ENCODE results near the gene CTXN2. TPM values are rescaled to one million over a fixed set of nuclear protein-coding genes. Genes with fewer than 3 reads are reported as not detected.

CTXN2 gene
- total and polyA plus RNA-seq, 9 of the 15 experiments (the other 6 are each of a cell fraction or from before 2014, with no cell fraction given): not detected

DNA sequence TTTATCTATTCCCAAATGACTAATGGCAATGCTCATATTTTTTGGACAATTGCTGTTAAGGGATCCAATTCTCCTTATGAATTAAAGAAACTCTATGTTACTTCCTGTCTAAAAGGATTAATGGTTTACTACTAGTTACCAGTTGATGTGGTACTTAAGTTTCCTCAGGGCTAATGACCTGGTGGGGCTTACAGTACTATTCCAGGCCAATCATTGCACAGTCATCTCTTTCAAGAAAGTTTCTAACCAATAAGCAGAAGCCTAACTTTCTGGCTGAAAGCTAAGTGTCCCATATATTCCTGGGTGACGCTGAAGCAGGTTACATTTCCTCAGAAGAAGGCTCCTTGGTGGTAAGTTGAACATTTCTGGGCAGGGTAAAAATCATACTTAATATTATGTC lies 14.5 kb downstream of the CTXN2 start, which contains the start of gene SLC12A1:
TSS of gene SLC12A1 (plus strand) at position 322 of the 400 bp plus-strand sequence. CDS start 1,418 bp downstream, outside the sequence.
- H3K9me1 ChIP-seq (ENCODE audit: control insufficient read depth, insufficient read depth, low read length): no peaks in the 10 kb centered on the region
- no peaks in the 10 kb centered on the region for H4K20me1 ChIP-seq (replicated peaks; ENCODE audit: control insufficient read depth, insufficient read depth, low read length)

More for the DNA sequence above, 14.5 kb downstream of the CTXN2 start, which contains the start of gene SLC12A1:
- no peak within 1 kb of the TSS for H2AFZ ChIP-seq (ENCODE audit: low read depth, low read length)
- no peaks in the 10 kb centered on the region for H3K79me2 ChIP-seq (ENCODE audit: control insufficient read depth, insufficient read depth, low read length)
- intact Hi-C loops (cut with micrococcal nuclease) (no loop called here), in situ Hi-C loops (cut with MboI) (no loop called here)
- no peak within 1 kb of the TSS for H3K27ac ChIP-seq (ENCODE audit: extremely low read depth, low read depth, low read length)
- H3K9me3 ChIP-seq (replicated peaks; ENCODE audit: control insufficient read depth, insufficient read depth, low read depth, low read length): no peaks in the 10 kb centered on the region
- no peak for FAIRE-seq
- no peaks in the 10 kb centered on the region for H3K27me3 ChIP-seq (ENCODE audit: control insufficient read depth in 2 of 2, insufficient read depth in 2 of 2, low read length in 2 of 2)
- ChIA-PET POLR2A (interaction anchor here (0.6 kb wide), 1 partner anchor 26 kb away, joined by 3 read pairs; no protein-coding TSS in a partner anchor), CTCF (ENCODE audit: low intra/inter-chr PET ratio) (no interaction called here)
- no peaks in the 10 kb centered on the region for H3K4me1 ChIP-seq (replicated peaks in 1 of 2; ENCODE audit: control insufficient read depth in 2 of 2, insufficient read depth in 2 of 2, low read length in 2 of 2)
- no TSS peak for BruUV-seq (replicated peaks)
- WGBS (ENCODE audit: insufficient coverage, low coverage, missing lambda C conversion rate): 0% methylated on average over 1 of the region's 1 CpG
- no peaks in the 10 kb centered on the region for H3K36me3 ChIP-seq (ENCODE audit: control insufficient read depth, insufficient read depth, low read length)
- no peak for DNase-seq (ENCODE audit: extremely low read depth in 1 of 4, low spot score in 3 of 4)
- H3K4me2 ChIP-seq (ENCODE audit: insufficient read depth, low read length): no peak within 1 kb of the TSS
- ATAC-seq: no peak
- no peak within 1 kb of the TSS for H3K4me3 ChIP-seq
- TF ChIP-seq MCM7 (IDR thresholded peaks at IDR 0.05) (no peak), SMAD4 (CRISPR knock-in tag; conservative IDR thresholded peaks at IDR 0.05) (no peak), SMARCB1 (IDR thresholded peaks at IDR 0.05; ENCODE audit: insufficient read length, low read depth) (no peak), MED1 (CRISPR knock-in tag; IDR thresholded peaks at IDR 0.05; ENCODE audit: borderline replicate concordance) (no peak), TAF1 (IDR thresholded peaks at IDR 0.05; ENCODE audit: control insufficient read depth, extremely low read depth, insufficient read depth, low read length, severe bottlenecking) (no peak), PCBP2 (IDR thresholded peaks at IDR 0.05; ENCODE audit: low read depth, low read length, poor library complexity, severe bottlenecking) (no peak), ZNF184 (CRISPR knock-in tag; IDR thresholded peaks at IDR 0.05) (no peak), ZNF133 (CRISPR knock-in tag; IDR thresholded peaks at IDR 0.05) (no peak), TEAD1 (CRISPR knock-in tag; IDR thresholded peaks at IDR 0.05) (no peak), PHF8 (IDR thresholded peaks at IDR 0.05; ENCODE audit: borderline replicate concordance, low read length) (no peak)
- TF ChIP-seq, protein P1, sequence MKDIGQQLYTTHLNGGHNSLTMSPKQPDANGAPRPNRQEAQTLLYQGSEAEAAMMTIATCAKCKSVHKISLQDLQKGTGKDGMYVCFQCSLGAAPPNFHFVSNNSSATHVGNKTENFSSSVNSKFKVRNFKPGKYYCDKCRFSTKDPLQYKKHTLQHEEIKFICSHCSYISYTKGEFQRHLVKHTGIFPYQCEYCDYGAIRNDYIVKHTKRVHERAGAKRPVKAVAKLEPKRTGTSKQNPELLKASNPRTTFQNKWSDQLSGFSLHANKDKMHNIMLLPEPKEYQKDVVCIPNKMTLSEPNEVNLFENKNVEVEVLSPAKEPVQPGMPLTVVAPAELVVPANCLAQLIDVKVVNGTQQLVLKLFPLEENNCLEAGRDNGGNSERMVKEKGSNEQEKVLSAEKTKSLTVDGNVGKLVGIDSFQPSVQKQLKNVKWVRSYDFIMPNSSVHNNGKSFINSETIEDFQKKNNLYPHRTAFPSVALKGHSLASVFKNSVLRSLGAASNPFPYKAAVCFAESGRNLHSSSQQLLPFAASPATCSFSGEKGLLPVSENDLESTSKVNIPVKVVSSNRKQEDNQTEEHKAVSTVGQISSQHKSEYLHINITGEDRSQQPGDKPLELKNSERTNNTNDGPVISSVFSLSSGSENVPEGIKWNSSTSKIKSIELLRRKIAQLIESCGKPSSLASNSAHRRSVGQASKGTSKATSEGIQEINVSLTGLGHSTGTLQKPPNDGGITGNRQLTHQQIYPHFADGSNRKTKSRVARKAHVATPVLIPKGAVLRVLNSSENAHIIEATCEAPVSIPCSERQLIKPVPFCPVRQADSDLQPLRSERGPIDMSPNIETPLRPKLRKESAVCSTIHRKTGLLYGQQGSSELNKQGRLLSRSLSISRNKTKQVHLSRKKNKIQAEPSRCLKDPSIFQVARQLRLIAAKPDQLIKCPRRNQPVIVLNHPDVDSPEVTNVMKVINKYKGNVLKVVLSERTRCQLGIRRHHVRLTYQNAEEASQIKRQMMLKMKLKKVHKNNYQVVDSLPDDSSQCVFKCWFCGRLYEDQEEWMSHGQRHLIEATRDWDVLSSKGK (CRISPR knock-in tag; IDR thresholded peaks at IDR 0.05): no peak
- H3K9ac ChIP-seq (ENCODE audit: insufficient read depth in 1 of 2, low read depth in 2 of 2, low read length in 2 of 2): no peak within 1 kb of the TSS

Data from K562 (cell line).